SW480 (cell line): ENCODE results near the gene MACROD1.

Experiments
- DNase-seq: peaks from one replicate; pipeline ENCODE4 v3.0.0-alpha.2; 2016; ENCODE audit warnings: low spot score

Gene MACROD1

GRCh38 chr11:64073542-64073941, 92.4 kb downstream of the MACROD1 start:
- DNase-seq: no peak

DNA sequence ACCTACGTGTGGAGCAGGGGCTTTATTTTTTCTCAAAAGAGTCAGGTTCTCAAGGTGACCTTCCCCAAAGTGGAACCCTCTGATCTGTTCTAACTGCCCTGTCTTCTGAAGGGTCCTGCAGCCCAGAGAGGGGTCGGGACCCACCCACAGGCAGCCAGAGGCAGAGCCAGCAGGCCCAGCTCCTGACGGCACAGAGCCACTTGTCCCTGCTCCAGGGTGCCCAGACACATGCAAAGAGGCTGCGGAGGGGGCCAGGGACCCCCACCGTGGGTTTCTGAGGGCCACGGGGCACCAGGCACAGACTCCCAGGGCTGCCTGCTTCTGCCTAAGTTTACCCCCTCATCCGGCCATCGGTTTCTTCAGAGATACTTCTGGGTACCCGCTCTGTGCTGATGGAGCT, 93.0 kb downstream of the MACROD1 start:
- DNase-seq: no peak

GRCh38 chr11:64072403-64072802, 93.5 kb downstream of the MACROD1 start:
- DNase-seq: no peak

DNA sequence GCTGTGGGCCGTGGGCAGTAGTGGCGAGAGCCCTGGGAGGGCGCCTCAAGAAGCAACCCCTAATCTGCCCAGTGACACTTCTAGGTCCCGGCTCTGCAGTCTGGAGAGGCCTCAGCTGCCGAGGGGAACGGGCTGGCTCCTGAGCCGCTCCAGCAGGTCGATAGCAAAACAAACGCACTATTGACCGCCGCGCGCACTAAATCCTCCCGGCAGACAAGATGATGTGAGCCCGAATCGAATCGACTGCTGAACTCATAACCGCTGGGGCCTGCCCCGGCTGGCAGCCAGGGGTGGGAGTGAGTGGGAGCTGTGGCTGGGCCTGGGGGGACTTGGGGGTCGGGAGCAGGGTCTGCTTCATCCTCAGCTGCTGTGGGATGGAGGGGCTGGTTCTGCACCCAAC, 94.1 kb downstream of the MACROD1 start:
- no peak for DNase-seq

DNA sequence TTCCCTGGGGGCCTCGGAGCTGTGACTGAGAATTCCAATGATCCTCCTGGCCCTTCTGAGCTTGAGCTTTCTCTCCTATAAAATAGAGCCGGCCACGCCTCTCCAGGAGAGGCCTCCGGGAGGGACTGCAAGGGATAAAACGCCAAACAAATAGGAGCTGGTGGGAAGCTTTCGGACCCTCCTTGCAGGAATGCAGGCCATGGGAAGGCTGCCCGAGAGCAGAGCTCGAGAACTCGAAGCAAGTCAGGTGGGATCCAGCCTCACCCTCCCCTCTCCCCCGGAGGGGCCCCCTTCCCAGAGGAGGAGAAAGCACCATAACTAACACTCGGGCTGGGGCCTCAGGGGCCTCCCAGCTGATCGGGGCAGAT, 95.6 kb downstream of the MACROD1 start:
- DNase-seq: no peak

DNA sequence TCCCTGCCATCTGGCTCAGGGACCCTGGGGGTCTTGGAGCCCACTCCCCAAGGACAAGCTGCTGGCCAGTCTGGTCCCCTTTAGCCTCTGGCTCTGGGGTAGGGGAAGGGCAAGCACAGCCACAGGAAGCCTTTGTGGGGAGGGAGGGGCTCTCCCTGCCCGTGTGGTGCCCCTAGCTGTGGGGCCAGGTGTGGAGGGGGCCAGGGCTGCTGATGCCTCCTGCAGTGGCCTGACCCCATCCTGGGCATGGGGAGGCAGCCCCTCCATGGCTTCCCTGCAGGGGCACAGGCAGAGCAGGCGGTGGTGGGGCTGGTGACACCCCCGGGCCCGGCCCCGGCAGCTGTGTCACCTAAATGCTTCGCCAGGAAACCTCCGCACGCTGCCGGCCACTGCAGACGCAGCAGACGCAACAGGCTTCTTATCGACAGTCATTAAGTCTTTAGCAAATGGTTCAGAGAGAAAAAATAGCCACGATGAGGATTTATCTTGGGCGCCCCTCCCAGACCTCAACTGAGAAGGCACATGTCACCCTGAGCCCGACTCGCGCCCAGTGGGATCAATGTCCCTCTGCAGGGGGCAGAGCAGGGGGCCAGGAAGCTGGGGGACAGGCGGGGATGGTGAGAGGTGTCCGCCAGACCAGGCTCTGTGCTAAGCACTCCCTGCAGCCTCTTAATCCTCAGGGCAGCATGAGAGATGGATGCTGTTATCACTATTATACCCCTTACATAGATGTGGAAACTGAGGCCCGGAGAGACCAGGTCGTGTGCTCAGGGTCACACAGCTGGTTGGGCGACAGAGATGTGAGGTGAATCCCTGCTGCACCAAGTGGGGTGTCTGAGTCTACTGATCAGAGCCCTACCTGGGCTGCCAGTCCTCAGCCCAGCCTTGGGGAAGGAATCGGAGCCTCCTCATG, 96.3 kb downstream of the MACROD1 start:
- no peak for DNase-seq

- DNase-seq: no peak
These were observed 97.1 kb downstream of the MACROD1 start for GRCh38 chr11:64068705-64069400.

DNA sequence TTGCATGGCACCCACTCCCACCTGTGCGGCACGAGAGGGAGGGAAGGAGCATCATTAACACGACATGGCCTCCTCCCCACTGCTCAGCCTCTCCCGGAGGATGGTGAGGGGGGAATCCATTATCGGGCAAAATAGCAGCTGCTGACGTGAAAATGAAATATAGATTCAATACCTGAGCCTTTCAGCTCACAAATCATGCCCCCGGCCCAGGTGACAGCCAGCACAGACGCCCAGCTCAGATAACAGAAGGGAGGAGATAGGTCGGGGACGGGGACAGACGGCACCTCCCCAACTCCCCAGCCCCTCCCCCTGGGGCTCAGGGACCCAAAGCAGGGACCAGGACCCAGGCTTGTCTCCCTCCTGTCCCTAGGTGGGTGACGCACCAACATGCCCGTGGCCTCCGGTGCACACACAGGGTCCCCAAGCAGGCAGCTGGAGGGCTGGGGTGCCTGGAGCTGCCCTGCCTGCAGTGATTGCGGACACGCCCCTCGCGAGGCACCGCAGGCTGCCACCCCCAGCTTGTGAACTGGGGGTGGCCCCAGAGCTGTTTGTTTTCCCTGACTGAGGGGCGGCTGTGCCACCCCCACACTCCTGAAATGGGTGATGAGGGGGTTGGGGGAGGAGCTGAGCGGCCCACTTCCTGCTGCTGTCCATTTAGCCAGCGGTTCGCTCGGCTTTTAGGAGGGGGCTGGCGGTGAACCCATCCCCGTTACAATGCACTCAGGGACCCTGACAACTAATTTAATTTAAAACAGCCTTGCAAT, 98.5 kb downstream of the MACROD1 start:
- no peak for DNase-seq

- no peak for DNase-seq
These were observed 100.2 kb downstream of the MACROD1 start for GRCh38 chr11:64065712-64066111.

DNA sequence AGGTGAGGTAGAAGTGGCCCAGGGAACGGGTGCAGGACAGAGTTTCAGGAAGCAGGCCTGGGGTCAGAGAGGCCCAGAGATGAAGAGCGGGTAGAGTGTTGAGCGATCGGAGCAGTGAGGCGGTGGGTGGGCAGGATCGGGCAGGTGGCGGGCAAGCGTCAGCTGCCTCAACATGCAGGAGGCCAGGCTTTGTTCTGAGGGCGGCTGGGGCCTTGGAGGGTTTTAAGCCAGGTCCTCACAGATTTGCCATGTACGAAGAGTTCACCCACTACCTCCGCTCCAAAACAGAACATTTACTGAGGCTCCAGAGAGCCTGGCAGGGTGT, 100.8 kb downstream of the MACROD1 start:
- DNase-seq: no peak

DNA sequence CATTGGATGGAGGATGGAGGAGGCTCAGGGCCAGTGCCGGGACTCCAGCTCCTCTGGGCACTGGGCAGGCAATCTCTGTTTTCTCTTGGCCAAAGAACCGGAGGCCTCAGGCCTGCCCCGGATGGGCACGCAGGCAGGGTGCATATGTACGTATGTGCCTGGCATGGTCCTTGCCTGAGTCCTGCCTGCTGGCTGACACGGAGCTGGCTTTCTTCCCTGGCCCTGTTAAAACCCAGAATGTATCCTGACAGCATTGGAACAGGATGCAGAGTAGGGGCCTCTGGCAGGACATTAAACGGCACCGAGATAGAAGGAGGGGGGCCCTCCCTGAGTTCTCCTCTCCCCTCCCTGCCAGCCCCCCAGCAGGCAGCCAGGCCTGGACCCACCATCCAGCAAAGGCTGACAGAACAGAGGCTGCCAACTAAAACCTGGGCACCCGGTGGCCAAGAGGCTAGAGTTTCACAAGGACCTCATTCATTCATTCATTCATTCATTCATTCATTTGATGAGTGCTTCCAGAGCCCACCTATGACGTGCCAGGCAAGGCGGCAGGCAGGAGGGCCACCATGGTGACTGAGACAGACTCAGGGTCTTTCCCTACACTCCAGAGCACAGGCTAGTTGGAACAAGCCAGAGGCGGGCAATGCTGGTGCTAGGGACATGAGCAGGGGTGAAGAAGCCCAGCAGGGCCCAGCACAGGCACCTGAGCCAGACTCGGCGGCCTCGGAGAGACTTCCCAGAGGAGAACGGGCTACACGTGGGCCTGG, 101.4 kb downstream of the MACROD1 start:
- no peak for DNase-seq

DNA sequence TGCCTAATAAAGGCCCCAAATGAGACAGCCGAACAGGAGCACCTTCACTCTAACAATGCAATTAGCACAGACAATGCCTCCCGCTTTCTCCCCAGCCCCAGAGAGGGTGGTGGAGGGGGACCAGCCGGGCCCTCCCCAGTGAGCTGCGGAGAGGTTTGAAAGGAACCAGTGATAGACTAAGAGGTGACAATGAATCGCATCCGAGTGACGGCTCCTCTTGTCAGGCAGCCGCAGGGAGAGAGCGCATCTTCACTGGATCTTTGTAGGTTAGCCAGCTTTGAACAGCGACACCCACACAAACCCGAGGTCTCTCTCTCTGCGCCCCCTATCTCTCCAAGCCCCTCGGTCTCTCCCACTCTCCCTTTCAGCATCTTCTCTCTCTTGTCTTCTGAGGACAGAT, 102.1 kb downstream of the MACROD1 start:
- no peak for DNase-seq

- DNase-seq: no peak
These were observed 103.5 kb downstream of the MACROD1 start for GRCh38 chr11:64062185-64063039.

GRCh38 chr11:64060861-64061444, 105.0 kb downstream of the MACROD1 start:
- no peak for DNase-seq

GRCh38 chr11:64060263-64060860, 105.6 kb downstream of the MACROD1 start:
- no peak for DNase-seq

- DNase-seq: no peak
These were observed 106.4 kb downstream of the MACROD1 start for GRCh38 chr11:64059339-64060140.

DNA sequence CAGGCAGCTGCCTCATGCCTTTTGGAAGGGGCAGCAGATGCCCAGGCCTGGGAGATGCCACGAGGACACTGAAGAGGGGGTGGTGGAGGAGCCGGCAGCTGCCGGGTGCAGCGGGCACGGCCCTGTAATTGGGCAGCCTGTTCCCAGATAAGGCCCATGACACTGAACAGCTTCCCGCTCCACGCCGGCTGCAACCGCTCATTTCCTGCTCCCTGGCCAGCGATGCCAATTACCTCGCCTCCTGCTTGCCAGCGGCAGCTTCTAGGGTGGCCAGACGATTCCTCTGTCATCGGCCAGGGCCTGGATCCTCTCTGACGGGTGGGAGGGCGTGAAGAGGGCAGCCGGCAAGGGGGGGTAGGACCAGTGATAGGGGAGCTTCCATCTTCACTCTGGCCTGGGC, 107.4 kb downstream of the MACROD1 start:
- no peak for DNase-seq

DNA sequence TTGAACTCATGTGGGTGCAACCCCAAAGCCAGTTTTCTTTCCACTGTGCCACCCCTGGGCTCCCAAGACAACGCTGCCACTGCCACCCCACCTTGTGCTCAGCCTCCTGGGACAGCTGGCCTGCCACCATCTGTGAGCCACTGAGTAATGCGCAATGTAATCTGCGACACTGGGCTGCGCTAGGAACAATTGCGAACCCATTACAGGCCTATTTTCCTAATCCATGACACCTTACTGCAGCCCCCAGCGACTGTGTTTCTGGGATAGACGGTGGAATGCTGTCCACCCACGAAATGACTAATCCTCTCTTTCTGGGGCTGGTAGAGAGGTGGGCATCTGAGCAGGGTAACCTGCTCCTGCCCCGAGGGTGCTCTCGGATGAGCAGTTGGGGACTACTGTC, 108.0 kb downstream of the MACROD1 start:
- no peak for DNase-seq

- no peak for DNase-seq
These were observed 109.1 kb downstream of the MACROD1 start for GRCh38 chr11:64056861-64057260.
